Epithelial cell of esophagus (primary cell): ENCODE results near the gene PPIA.

Experiments
- DNase-seq: peaks from one replicate; pipeline ENCODE4 v3.0.0; 2010; ENCODE audit warnings: low read depth
- H3K4me3 ChIP-seq: 2 replicates; pipeline ENCODE4 v1.5.1; 2011; ENCODE audit warnings: mild to moderate bottlenecking, low read length, control low read depth
- TF ChIP-seq, protein P1 (sequence below): IDR thresholded peaks from 2 replicates; pipeline ENCODE4 v1.5.1; 2011; ENCODE audit warnings: low read depth, mild to moderate bottlenecking, low read length, control low read depth, inconsistent platforms; ENCODE audit not compliant: insufficient read depth; ENCODE audit errors: missing control alignments

Gene PPIA

GRCh38 chr7:44752822-44753221, 43.7 kb upstream of the PPIA start:
- H3K4me3 ChIP-seq = no peak overlapping the region
- TF ChIP-seq, protein P1, sequence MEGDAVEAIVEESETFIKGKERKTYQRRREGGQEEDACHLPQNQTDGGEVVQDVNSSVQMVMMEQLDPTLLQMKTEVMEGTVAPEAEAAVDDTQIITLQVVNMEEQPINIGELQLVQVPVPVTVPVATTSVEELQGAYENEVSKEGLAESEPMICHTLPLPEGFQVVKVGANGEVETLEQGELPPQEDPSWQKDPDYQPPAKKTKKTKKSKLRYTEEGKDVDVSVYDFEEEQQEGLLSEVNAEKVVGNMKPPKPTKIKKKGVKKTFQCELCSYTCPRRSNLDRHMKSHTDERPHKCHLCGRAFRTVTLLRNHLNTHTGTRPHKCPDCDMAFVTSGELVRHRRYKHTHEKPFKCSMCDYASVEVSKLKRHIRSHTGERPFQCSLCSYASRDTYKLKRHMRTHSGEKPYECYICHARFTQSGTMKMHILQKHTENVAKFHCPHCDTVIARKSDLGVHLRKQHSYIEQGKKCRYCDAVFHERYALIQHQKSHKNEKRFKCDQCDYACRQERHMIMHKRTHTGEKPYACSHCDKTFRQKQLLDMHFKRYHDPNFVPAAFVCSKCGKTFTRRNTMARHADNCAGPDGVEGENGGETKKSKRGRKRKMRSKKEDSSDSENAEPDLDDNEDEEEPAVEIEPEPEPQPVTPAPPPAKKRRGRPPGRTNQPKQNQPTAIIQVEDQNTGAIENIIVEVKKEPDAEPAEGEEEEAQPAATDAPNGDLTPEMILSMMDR = no peak
- DNase-seq = no peak

DNA sequence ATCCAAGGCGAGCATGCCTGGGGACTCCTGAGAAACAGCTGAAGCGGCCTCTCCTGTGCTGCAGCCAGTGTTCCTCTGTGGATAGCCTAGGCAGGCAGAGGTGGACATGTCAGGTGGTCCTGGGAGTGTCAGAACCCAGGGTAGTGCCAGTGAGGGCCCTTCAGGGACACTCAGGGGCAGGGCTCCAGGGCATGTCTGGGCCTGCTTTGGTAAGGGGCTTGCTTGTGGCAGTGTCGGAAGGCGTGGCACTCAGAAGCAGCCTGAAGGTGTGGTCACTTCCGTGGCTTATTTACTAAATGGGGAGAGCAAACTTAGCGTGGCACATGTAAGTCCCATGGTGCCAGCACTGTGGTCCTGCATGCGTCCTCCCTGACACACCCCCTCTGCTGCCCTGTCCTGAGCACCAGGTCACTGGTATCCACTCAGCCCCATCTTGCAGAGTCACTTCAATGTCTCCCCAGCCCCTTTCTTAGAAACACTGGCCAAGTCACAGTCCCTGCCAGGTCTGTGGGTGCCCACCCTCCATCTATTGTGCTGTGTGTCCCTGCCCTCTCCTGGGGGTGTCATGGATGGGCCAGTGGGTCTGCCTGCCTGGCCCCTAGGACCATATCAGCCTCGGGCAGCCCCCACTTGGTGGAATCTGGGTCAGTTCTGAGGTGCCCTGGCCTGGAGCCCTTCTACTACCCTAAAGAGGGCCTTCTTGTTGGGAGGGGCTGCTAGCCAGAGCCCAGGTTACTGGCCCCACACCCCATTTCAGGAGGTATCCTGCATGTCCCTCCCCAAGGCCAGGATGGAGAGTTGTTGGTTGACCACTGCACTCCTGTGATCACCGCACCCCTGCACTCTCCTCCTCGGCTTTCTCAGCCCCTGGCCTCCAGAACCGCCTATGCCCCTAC, 41.4 kb upstream of the PPIA start:
- no peak for DNase-seq
- no peak overlapping the region for H3K4me3 ChIP-seq
- TF ChIP-seq, protein P1 = no peak

GRCh38 chr7:44755698-44756627, 40.5 kb upstream of the PPIA start:
- no peak overlapping the region for H3K4me3 ChIP-seq
- DNase-seq = no peak
- TF ChIP-seq, protein P1 = no peak

DNA sequence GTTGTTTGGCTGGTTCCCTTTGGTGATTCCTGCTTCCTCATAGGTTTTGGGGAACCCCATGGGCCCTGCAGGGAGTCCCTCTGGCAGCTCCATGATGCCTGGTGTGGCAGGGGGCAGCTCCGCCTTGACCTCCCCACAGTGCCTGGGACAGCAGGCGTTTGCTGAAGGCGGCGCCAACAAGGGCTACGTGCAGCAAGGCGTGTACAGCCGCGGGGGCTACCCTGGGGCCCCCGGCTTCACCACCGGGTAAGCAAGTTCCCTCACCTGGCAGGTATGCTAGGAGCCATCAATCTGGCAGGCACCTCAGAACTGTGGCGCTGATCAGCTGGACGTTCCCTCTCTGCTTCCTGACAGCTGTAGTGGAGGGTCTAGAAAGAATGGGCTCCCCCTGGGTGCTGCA, 39.6 kb upstream of the PPIA start:
- no peak overlapping the region for H3K4me3 ChIP-seq
- TF ChIP-seq, protein P1 = no peak
- DNase-seq = no peak

DNA sequence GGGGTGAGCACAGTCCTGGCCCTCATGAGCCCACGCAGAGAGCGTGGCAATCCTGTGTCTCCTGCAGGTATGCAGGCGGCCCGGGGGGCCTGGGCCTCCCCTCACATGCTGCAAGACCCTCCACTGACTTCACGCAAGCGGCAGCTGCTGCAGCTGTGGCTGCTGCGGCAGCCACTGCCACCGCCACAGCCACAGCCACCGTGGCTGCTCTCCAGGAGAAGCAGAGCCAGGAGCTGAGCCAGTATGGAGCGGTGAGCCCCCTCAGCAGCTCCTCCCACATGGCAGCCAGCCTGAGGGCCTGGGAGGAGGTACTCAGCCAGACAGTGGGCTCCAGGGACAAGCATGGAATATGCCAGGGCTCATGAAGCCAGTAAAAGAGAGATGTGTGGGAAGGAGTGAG, 39.2 kb upstream of the PPIA start:
- TF ChIP-seq, protein P1 = no peak
- no peak overlapping the region for H3K4me3 ChIP-seq
- no peak for DNase-seq

DNA sequence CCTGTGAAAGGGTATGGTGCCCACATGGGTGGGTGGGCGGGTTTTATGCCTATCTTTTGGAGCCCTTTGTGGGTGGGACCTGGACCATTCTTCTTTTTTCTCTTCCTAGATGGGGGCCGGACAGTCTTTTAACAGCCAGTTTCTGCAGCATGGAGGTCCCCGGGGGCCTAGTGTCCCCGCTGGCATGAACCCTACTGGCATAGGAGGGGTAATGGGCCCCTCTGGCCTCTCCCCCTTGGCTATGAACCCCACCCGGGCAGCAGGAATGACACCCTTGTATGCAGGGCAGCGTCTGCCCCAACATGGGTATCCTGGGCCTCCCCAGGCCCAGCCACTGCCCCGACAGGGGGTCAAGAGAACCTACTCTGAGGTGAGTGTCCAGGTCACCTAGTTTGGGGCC, 38.7 kb upstream of the PPIA start:
- no peak overlapping the region for H3K4me3 ChIP-seq
- DNase-seq = no peak
- TF ChIP-seq, protein P1 = no peak
